Body of pancreas (tissue), 4 donors: ENCODE results near the gene THSD7B. TPM values are rescaled to one million over a fixed set of nuclear protein-coding genes. Genes with fewer than 3 reads are reported as not detected.

Source experiments
- ATAC-seq: fragments of 150-250 bp; one replicate; pipeline ENCODE4 v1.9.1; 2016
- DNase-seq, 4 donors: peaks; one replicate each; pipeline ENCODE4 v3.0.0-alpha.2; 2019
- H3K27ac ChIP-seq, 4 donors: fragments of 200-600 bp; sonication (generic); 1 replicate in 3 of 4; 2 replicates in 1 of 4; pipeline versions ENCODE4 v1.5.1 to v1.6.1; 2016 to 2019; ENCODE audit warnings: mild to moderate bottlenecking in 1 of 4, mixed read lengths in 1 of 4, moderate library complexity in 1 of 4
- H3K27me3 ChIP-seq, 2 donors: fragments of 200-600 bp; sonication (generic); one replicate each; pipeline ENCODE4 v1.6.0; 2016; ENCODE audit warnings: mild to moderate bottlenecking in 1 of 2
- H3K36me3 ChIP-seq, 2 donors: fragments of 200-600 bp; sonication (generic); replicated peaks in 1 of 2; 2 replicates each; pipeline ENCODE4 v1.5.1; 2016; ENCODE audit warnings: low read depth in 2 of 2; ENCODE audit not compliant: insufficient read depth in 1 of 2
- H3K4me1 ChIP-seq: fragments of 200-600 bp; sonication (generic); one replicate; pipeline ENCODE4 v1.6.0; 2016
- H3K4me3 ChIP-seq, 2 donors: fragments of 200-600 bp; sonication (generic); 1 replicate in 1 of 2; 2 replicates in 1 of 2; pipeline ENCODE4 v1.5.1; 2016 to 2019
- H3K9me3 ChIP-seq, 3 donors: fragments of 200-600 bp; sonication (generic); 1 replicate in 2 of 3; 2 replicates in 1 of 3; pipeline ENCODE4 v1.5.1; 2016
- CTCF ChIP-seq, 7 experiments: fragments of 450-650 bp in 4 of 7; fragments of 200-600 bp in 3 of 7; sonication (generic) in 3 of 7; IDR thresholded peaks; one replicate each; pipeline ENCODE4 v1.5.1; 2016 to 2019; ENCODE audit warnings: antibody characterized with exemption in 7 of 7
- POLR2A ChIP-seq, 3 donors: fragments of 450-650 bp; IDR thresholded peaks; one replicate each; pipeline ENCODE4 v1.6.1; 2016; ENCODE audit warnings: antibody characterized with exemption in 3 of 3, mild to moderate bottlenecking in 2 of 3
- WGBS, 2 donors: methylation state at CpG; one replicate each; pipeline ENCODE4 v1.1.5; 2017; 5-methylcytosine and 5-hydroxymethylcytosine counted together
- intact Hi-C: fragments of 100-400 bp; cut with DNase I; formaldehyde crosslinking; loops from one replicate; pipeline ENCODE4 v1.15.1; 2023
- total RNA-seq, 2 donors: library from RNA; depleted of rRNA; stranded (reverse); fragments of >200 nt; gene quantifications; one replicate each; pipeline ENCODE4 v1.1.0, GENCODE V29; 2016

Gene THSD7B
- total RNA-seq, 2 donors from 2014 or later = 0.26 to 0.33 TPM

- DNase-seq (no peak), ATAC-seq (no peak)
- H3K36me3 ChIP-seq = no peaks in the 10 kb centered on the region
- no peak for TF ChIP-seq CTCF (IDR thresholded peaks at IDR 0.05)
- TF ChIP-seq POLR2A (IDR thresholded peaks at IDR 0.05) = no peak
- H3K9me3 ChIP-seq = no peaks in the 10 kb centered on the region
- no peaks in the 10 kb centered on the region for H3K27me3 ChIP-seq
- no peaks in the 10 kb centered on the region for H3K4me1 ChIP-seq
- H3K27ac ChIP-seq = no peak overlapping the region
- intact Hi-C loops = no loop called here
- no peak overlapping the region for H3K4me3 ChIP-seq
Measured at GRCh38 chr2:137107904-137108303, 342.6 kb downstream of the THSD7B start.

GRCh38 chr2:137111896-137112295 lies 346.6 kb downstream of the THSD7B start:
- Histone ChIP-seq H3K4me1 (no peaks in the 10 kb centered on the region), H3K27ac (no peak overlapping the region), H3K4me3 (no peak overlapping the region), H3K27me3 (no peaks in the 10 kb centered on the region), H3K36me3 (no peaks in the 10 kb centered on the region), H3K9me3 (no peaks in the 10 kb centered on the region)
- no peak for DNase-seq
- intact Hi-C loops = no loop called here
- no peak for TF ChIP-seq POLR2A (IDR thresholded peaks at IDR 0.05)
- TF ChIP-seq CTCF (IDR thresholded peaks at IDR 0.05) = no peak
- ATAC-seq = no peak
- whole genome bisulfite sequencing, 2 donors = 53 to 69% methylated on average over 5 of the region's 5 CpGs

- DNase-seq (no peak), ATAC-seq (no peak)
- no peaks in the 10 kb centered on the region for H3K36me3 ChIP-seq
- intact Hi-C loops = no loop called here
- no peaks in the 10 kb centered on the region for H3K4me1 ChIP-seq
- no peaks in the 10 kb centered on the region for H3K27me3 ChIP-seq
- H3K27ac ChIP-seq = no peak overlapping the region
- H3K9me3 ChIP-seq = no peaks in the 10 kb centered on the region
- H3K4me3 ChIP-seq = no peak overlapping the region
- WGBS, 2 donors = 70% methylated on average over 10 of the region's 10 CpGs
- TF ChIP-seq POLR2A (IDR thresholded peaks at IDR 0.05) = no peak
- no peak for TF ChIP-seq CTCF (IDR thresholded peaks at IDR 0.05)
Measured at GRCh38 chr2:137115081-137115794, 349.9 kb downstream of the THSD7B start.

- ATAC-seq (no peak), DNase-seq (no peak)
- Histone ChIP-seq H3K36me3 (no peaks in the 10 kb centered on the region), H3K4me3 (no peak overlapping the region), H3K27ac (no peak overlapping the region), H3K9me3 (no peaks in the 10 kb centered on the region), H3K4me1 (no peaks in the 10 kb centered on the region), H3K27me3 (no peaks in the 10 kb centered on the region)
- TF ChIP-seq POLR2A (IDR thresholded peaks at IDR 0.05) (no peak), CTCF (IDR thresholded peaks at IDR 0.05) (no peak)
- WGBS, 2 donors = 54 to 57% methylated on average over 1 of the region's 1 CpG
- intact Hi-C loops = no loop called here
Measured at GRCh38 chr2:137115795-137116089, 350.4 kb downstream of the THSD7B start.

GRCh38 chr2:137117385-137117784 lies 352.0 kb downstream of the THSD7B start:
- no peak for ATAC-seq
- H3K9me3 ChIP-seq = no peaks in the 10 kb centered on the region
- intact Hi-C loops = no loop called here
- no peak for TF ChIP-seq POLR2A (IDR thresholded peaks at IDR 0.05)
- no peaks in the 10 kb centered on the region for H3K4me1 ChIP-seq
- H3K36me3 ChIP-seq = no peaks in the 10 kb centered on the region
- H3K4me3 ChIP-seq = no peak overlapping the region
- H3K27ac ChIP-seq = no peak overlapping the region
- H3K27me3 ChIP-seq = no peaks in the 10 kb centered on the region
- DNase-seq = no peak
